GM19238 (cell line): ENCODE results near the gene BAIAP2.

ENCODE experiments used
- DNase-seq: peaks from one replicate; pipeline ENCODE4 v3.0.0; 2011; ENCODE audit warnings: low spot score; ENCODE audit not compliant: insufficient read length

Gene BAIAP2

GRCh38 chr17:81123052-81124048, 88.4 kb downstream of the BAIAP2 start:
- DNase-seq, result no peak

DNA sequence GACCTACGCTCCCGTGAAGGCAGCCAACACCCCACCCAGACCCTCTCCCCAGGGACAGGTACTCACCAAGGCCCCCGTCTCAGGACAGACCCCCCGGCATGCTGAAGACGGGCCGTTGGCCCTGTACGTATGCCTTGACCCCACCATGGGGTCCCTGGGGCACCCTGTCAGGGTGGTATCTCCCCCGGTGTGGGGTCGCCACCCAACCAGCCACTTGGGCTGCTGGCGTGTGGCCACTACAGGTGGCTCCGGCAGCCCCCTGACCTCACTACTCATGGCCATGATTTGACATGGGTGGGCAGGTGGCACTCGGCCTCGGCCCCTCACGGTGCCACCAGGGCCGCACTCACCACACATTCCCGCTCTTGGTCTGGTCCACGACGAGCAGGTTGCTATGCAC, 89.4 kb downstream of the BAIAP2 start:
- no peak for DNase-seq

DNA sequence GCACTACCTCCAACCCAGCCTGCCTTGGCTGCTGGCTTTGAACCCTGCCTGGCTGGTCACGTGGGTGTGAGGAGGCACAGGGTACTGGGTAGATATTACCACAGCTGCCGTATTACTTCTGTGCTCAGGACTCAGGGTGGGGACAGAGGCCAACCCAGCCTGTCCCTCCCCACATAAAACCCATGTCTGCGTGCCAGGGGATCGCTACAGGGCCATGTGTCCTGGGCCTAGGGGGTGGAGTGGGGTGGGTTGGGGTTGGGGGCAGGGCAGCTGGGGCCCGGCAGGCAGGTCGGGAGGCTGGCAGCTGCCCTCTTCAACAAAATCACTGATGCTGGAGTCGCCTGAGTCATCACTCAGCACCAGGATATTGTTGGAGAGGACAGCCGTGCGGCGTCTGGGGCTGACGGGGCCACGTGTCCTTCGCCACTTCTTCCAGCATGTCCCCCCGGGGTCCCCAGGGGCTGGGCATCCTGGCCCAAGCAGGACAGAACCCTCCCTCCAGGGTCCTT, 90.7 kb downstream of the BAIAP2 start:
- DNase-seq, result no peak

DNA sequence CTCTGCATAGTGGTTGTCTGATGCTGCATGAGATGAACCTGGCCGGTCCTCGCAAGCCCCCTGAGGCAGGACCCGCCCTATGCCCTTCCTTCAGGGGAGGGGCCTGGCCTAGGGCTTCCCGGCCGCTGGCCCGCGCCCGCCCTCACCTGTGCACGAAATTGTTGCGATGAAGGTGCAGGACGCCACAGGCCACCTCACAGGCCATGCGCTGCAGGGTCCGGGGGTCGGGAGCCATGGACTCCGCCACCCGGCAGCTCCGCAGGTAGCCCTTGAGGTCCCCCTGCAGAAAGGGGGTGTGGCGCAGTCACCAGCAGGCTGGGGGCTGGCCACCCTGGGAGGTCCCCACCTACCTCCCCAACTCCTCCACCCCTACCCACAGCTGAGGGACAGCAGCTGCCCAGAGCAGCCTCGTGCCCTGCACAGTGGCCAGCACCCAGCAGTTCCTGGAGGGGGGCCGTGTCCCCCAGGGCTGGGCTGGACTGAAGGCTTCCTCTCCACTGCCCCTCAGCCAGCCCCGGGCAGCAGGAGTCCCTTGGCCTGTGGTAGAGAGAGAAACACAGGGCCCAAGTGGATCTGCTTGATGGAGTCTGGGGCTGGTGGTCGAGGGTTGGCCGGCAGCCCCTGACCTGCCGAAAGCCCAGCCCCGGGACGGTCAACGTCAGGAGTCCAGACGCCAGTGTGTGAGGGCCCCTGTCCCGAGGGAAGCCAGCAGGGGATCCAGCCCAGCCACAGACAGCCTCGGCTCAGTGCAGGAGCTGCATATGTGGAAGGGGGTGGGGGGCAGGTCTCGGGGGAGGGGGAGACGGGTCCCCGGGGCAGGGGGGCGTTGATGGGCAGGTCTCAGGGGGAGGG, 91.6 kb downstream of the BAIAP2 start:
- DNase-seq, result no peak

GRCh38 chr17:81127133-81127455, 92.1 kb downstream of the BAIAP2 start:
- DNase-seq, result no peak

DNA sequence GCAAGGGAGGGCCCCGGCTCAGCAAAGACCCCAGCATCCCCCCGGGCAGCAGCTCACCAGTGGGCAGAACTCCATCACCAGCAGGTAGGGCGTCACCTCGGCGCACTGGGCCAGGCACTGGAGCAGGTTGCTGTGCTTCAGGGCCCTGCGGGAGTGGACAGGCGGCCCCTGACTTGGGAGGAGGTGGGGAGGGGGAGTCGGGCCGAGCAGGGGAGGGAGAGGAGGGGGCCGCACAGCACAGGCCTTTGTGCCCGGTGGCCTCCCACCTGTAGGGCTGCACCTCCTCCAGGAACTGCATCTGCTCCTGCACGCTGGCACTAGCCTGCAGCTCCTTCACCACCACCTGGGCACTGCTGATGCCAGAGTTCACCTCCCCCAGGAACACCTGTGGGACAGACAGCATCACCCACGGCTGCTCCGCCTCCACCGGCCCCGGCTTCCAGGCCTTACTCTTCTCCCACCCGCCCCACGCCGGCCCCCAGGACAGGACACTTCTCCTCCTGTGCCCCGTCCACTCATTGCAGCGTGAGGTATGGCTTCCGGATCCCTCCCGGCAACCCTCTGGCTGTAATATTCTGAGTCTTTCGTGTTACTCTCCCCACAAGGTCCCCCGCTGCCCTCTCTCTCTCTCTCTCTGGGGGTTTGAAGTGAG, 92.7 kb downstream of the BAIAP2 start:
- no peak for DNase-seq

DNA sequence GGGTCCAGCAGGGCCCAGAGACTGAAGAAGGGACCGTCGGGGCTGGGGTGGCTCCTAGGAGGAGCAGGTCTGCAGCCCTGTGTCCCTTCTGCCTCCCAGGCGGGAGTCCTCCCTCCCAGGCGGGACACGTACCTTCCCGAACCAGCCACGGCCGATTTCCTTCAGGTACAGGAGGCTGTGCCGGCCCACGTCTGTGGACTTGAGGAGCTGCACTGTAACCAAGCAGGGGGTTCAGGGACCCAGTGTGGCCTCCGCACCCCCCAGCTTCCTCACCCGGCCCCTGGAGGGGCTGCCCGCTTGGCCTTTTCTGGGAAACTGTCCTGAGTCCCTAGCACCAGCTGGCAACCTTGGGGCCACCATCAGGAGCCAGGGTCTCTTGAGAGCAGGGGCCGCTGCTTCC, 93.4 kb downstream of the BAIAP2 start:
- DNase-seq, result no peak

DNA sequence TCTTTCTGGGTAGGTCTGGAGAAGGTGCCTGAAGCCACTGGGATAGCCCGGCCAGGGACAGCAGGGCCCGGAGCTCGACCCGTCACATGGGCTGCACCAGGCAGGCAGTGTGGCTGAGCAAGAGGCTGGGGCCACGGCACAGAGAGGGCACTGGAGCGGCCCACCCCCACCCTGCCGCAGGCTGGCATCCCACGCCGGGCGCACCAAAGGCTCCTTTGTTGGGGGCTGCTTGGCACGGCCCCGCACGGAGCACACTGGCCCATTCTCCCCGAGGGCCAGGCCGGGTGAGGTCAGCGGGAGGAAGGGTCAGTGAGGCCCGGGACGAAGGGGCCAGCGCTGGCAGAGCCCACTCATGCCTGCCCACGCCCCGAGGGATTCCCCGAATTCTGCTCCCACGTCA, 93.8 kb downstream of the BAIAP2 start:
- no peak for DNase-seq

DNA sequence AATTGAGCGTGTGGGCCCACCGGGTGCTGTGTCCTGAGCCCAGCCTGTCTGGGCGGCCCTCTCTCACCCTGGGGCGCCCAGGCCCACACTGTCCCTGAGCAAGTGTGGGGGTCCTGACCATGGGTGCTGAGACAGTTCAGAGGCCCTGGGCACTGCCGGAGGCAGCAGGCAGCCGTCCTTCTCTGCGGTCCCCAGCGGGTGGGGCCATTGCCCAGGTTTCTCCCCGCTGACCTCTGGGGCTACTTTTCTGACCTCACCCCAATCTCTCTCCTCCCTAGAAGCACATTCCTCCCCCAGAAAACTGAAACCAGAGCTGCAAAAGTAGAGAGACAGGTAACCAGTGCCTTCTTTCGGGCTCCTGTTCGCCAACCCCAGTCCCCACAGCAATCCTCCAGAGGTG, 94.3 kb downstream of the BAIAP2 start:
- DNase-seq, result no peak

GRCh38 chr17:81129711-81130367, 94.9 kb downstream of the BAIAP2 start:
- DNase-seq, result no peak

GRCh38 chr17:81130385-81131361, 95.7 kb downstream of the BAIAP2 start:
- DNase-seq, result no peak

DNA sequence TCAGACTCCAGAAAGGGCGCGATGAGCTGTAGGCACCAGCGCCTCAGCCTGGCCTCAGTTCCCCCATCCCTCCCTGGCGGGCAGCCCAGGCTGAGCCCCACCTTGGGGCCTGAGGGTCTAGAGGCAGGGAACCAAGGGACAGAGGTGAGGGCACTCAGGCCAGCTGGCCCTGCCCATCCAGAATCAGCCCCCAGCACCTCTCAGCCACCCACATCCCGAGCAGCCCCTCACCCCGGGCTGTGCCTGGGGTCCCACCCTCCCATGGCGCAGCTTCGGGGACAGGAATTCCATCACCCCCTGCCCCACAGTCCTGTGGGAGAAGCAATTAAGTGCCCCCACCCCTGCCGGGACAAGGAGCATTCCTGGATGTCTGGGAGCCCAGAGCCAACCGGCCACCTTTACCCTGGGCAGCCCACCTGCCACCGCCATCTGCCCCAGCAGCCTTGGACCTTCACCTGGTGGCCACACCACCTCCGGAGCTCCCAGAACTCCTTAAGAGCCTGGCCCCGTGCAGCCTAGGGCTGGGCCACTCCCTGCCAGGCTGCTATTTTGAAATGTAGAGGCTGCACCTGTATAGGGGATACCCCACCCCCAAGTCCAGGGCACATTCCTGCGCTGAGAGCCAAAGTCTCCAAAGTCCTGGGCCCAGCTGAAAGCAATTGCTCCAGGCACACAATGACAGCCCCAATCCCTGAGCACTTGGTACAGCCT, 96.7 kb downstream of the BAIAP2 start:
- DNase-seq, result no peak

GRCh38 chr17:81132197-81132540, 97.2 kb downstream of the BAIAP2 start:
- no peak for DNase-seq

- DNase-seq, result no peak
Observed at GRCh38 chr17:81132770-81133723, 98.1 kb downstream of the BAIAP2 start.

DNA sequence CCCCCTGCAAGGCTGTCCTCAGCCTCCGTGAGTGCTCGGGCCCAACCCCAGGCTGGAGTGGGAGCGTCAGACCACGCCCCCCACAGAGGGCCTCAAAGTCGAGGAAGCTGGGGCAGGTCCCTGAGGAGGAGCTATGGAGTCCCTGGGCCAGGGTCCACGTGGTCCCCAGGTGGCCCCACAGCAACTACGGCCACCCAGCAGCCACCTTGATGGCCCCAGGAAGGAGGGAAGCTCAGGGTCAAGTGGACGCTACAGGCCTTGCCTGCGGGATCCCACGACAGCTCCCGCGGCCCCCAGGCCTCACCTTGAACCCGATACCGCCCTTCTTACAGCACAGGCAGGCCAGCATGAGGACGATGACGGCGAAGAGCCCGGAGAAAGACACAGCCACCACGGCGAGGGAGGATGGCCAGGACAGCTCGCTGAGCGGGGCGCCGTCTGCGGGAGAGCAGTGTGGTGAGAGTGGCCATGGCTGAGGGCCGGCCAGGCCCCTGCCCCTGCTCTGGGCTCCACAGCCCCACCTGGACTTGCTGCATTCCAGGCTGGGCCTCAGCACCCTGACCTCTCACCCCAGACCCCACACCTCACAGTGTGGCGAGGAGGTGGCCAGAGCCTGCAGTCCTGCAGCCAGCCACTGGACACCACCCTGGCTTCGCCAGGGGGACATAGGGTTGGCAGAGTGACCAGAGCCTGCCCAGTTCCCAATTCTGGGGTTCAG, 99.3 kb downstream of the BAIAP2 start:
- no peak for DNase-seq

GRCh38 chr17:81135505-81136278, 100.7 kb downstream of the BAIAP2 start:
- no peak for DNase-seq

DNA sequence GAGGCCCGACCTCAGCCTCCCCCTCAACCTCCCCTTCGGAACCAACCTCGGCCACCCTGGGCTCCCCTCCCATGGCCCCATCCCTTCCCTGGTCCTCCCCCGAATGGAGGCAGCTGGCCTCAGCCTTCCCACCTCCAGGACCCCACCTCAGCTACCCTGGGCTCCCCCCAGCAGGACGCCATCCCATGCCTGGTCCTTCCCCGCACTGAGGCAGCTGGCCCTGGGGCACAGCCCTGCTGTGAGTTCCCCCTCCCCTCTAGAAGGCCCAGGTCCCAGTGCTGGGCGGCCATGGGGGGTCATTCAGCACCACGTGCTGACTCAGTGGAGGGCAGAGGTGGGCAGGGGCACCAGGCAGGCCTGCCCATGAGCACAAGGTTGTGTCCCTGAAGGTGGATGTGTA, 101.4 kb downstream of the BAIAP2 start:
- no peak for DNase-seq
